Stomach (tissue), 4 donors: ENCODE results near the gene CPNE1.

Source experiments
- EP300 ChIP-seq: sonication (generic); formaldehyde crosslinking; IDR thresholded peaks from one replicate; pipeline ENCODE4 v1.6.1; 2017; ENCODE audit warnings: antibody characterized with exemption
- POLR2A ChIP-seq, 4 donors: fragments of 450-650 bp; IDR thresholded peaks; one replicate each; pipeline ENCODE4 v1.6.1; 2016; ENCODE audit warnings: antibody characterized with exemption in 4 of 4, control low read depth in 2 of 4, mild to moderate bottlenecking in 1 of 4, moderate library complexity in 1 of 4
- TF ChIP-seq, protein P1 (sequence below), 7 experiments: fragments of 450-650 bp in 4 of 7; fragments of 200-600 bp in 3 of 7; sonication (generic) in 3 of 7; IDR thresholded peaks; one replicate each; pipeline ENCODE4 v1.5.1; 2016 to 2019; ENCODE audit warnings: antibody characterized with exemption in 7 of 7, control low read depth in 2 of 7, mild to moderate bottlenecking in 1 of 7

DNA sequence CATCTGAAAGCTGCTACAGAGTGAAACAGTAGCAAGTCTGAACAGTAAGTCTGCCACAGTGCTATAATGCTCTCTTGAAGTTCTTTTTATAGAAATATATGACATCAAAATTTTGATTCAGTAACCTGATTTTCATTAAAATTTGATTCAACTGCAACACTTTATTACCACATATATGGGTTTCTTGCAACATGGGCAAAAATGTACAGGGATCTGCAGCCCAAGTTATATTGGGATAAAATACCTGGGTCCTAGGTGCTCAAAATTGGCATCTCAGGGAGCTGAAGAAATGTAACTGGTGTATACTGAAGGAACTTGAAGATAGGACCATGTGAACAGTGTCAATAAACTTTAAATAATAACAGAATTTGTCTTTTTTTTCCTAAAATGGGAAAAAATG, 45.3 kb upstream of the CPNE1 start:
- no peak for TF ChIP-seq POLR2A (IDR thresholded peaks at IDR 0.05)
- TF ChIP-seq, protein P1, sequence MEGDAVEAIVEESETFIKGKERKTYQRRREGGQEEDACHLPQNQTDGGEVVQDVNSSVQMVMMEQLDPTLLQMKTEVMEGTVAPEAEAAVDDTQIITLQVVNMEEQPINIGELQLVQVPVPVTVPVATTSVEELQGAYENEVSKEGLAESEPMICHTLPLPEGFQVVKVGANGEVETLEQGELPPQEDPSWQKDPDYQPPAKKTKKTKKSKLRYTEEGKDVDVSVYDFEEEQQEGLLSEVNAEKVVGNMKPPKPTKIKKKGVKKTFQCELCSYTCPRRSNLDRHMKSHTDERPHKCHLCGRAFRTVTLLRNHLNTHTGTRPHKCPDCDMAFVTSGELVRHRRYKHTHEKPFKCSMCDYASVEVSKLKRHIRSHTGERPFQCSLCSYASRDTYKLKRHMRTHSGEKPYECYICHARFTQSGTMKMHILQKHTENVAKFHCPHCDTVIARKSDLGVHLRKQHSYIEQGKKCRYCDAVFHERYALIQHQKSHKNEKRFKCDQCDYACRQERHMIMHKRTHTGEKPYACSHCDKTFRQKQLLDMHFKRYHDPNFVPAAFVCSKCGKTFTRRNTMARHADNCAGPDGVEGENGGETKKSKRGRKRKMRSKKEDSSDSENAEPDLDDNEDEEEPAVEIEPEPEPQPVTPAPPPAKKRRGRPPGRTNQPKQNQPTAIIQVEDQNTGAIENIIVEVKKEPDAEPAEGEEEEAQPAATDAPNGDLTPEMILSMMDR (IDR thresholded peaks at IDR 0.05), result no peak
- no peak for TF ChIP-seq EP300
